Stimulated activated naive CD8-positive, alpha-beta T cell treated with anti-CD3 and anti-CD28 coated beads, Interleukin-15, Interleukin-2, amounts not matched to agents 100 ng/mL and 50 ng/mL, for 24 hours (primary cell): Measurements from ENCODE around the gene CYFIP2.

Experiments
- H3K27ac Mint-ChIP-seq: one replicate; pipeline ENCODE4 v1.8.0; 2021; ENCODE audit warnings: mild to moderate bottlenecking, mixed read lengths
- H3K27me3 Mint-ChIP-seq: one replicate; pipeline ENCODE4 v1.8.0; 2021; ENCODE audit warnings: mixed read lengths
- H3K36me3 Mint-ChIP-seq: one replicate; pipeline ENCODE4 v1.8.0; 2021; ENCODE audit warnings: low read depth, mixed read lengths
- H3K4me1 Mint-ChIP-seq: one replicate; pipeline ENCODE4 v1.8.0; 2021; ENCODE audit warnings: low read depth, mixed read lengths
- H3K4me3 Mint-ChIP-seq: one replicate; pipeline ENCODE4 v1.8.0; 2021; ENCODE audit warnings: mild to moderate bottlenecking, mixed read lengths
- H3K9me3 Mint-ChIP-seq: one replicate; pipeline ENCODE4 v1.8.0; 2021; ENCODE audit warnings: mixed read lengths

Gene CYFIP2

GRCh38 chr5:157270771-157271170 lies 4.8 kb downstream of the CYFIP2 start:
- Mint-ChIP-seq H3K27me3 (no peaks in the 10 kb centered on the region), H3K4me1 (peaks cover 89% of the 10 kb centered on the region), H3K4me3 (peak overlapping the region; percentile 79), H3K9me3 (no peaks in the 10 kb centered on the region), H3K36me3 (peaks cover 48% of the 10 kb centered on the region), H3K27ac (peak overlapping the region; percentile 96)

DNA sequence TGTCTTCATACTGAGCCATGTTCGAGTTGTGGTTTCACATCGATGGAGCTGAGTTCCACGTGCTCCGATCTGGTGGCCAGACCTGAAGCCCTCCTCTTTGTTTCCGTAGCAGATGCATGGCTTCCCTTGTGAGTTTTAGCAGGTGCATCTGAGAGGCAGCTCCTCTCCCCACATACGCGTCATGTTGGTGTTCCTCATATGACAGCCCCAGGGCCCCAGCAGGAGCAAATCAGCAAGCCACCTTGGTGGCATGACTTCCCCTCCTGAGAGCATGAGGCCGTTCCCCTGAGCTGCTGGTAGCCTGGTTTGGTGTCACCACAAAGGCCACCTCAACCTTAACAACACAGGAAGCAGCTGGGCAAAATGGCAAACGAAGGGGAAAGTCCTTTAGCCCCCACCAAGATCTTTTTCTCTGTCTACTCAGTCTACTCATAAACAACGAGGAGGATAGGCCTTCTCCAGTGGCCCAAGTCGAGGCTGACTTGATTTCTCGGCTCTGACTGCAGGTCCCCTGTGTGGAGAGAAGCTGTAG lies 5.9 kb downstream of the CYFIP2 start:
- peak overlapping the region; percentile 96 for H3K27ac Mint-ChIP-seq
- no peaks in the 10 kb centered on the region for H3K27me3 Mint-ChIP-seq
- H3K9me3 Mint-ChIP-seq: no peaks in the 10 kb centered on the region
- H3K36me3 Mint-ChIP-seq: peaks cover 47% of the 10 kb centered on the region
- H3K4me3 Mint-ChIP-seq: peak overlapping the region; percentile 79
- H3K4me1 Mint-ChIP-seq: peaks cover 95% of the 10 kb centered on the region

DNA sequence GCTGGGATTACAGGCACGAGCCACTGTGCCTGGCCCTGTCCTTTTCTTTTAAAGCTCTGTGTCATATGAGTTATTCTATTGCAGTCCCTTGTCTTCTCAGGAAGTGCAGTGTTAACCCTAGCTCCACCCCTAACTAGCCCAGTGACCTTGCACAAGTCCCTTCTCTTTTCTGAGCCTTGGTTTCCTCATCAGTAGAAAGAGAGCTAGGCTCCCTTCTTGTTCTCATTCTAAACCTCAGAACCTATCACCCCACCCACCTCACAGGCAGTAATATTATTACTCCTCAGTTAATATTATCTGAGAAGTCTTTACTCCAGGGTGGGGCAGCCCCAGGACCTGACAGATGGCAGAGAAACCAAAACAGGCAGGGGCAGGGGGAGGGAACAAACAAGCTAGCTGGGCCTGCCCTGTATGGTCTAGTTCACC lies 7.2 kb downstream of the CYFIP2 start:
- Mint-ChIP-seq H3K9me3 (no peaks in the 10 kb centered on the region), H3K4me1 (peaks cover 94% of the 10 kb centered on the region), H3K27me3 (no peaks in the 10 kb centered on the region), H3K36me3 (peaks cover 41% of the 10 kb centered on the region), H3K4me3 (peak overlapping the region; percentile 78), H3K27ac (peak overlapping the region; percentile 96)

DNA sequence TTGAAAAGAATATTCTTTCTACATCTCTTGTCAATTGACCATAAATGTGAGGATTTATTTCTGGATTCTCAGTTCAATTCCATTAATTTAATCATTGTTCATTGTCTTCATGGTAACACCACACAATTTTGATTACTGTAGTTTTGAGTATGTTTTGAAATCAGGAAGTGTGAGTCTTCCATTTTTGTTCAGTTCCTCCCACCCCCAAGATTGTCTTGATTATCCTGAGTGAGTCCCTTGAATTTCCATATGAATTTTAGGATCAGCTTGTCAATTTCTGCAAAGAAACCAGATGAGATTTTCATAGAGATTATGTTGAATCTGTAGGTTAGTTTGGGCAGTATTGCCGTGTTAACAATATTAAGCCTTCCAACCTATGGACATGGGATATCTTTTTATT lies 9.5 kb downstream of the CYFIP2 start:
- Mint-ChIP-seq H3K27ac (peak overlapping the region; percentile 68), H3K9me3 (no peaks in the 10 kb centered on the region), H3K4me1 (peaks cover 94% of the 10 kb centered on the region), H3K4me3 (peak overlapping the region; percentile 25), H3K27me3 (no peaks in the 10 kb centered on the region), H3K36me3 (peaks cover 39% of the 10 kb centered on the region)

GRCh38 chr5:157278319-157279037 lies 12.6 kb downstream of the CYFIP2 start:
- no peak overlapping the region for H3K4me3 Mint-ChIP-seq
- H3K27me3 Mint-ChIP-seq: no peaks in the 10 kb centered on the region
- peaks cover 41% of the 10 kb centered on the region for H3K36me3 Mint-ChIP-seq
- H3K27ac Mint-ChIP-seq: peak overlapping the region; percentile 54
- peaks cover 94% of the 10 kb centered on the region for H3K4me1 Mint-ChIP-seq
- peaks cover 9% of the 10 kb centered on the region for H3K9me3 Mint-ChIP-seq

- Mint-ChIP-seq H3K4me3 (peak overlapping the region; percentile 46), H3K9me3 (peaks cover 9% of the 10 kb centered on the region), H3K36me3 (peaks cover 43% of the 10 kb centered on the region), H3K27ac (peak overlapping the region; percentile 93), H3K4me1 (peaks cover 94% of the 10 kb centered on the region), H3K27me3 (no peaks in the 10 kb centered on the region)
Measured at GRCh38 chr5:157279605-157280239, 13.8 kb downstream of the CYFIP2 start.

GRCh38 chr5:157280927-157281326 lies 15.0 kb downstream of the CYFIP2 start:
- Mint-ChIP-seq H3K9me3 (peaks cover 9% of the 10 kb centered on the region), H3K36me3 (peaks cover 52% of the 10 kb centered on the region), H3K27me3 (no peaks in the 10 kb centered on the region), H3K27ac (peak overlapping the region; percentile 86), H3K4me3 (peak overlapping the region; percentile 22), H3K4me1 (peaks cover 98% of the 10 kb centered on the region)

DNA sequence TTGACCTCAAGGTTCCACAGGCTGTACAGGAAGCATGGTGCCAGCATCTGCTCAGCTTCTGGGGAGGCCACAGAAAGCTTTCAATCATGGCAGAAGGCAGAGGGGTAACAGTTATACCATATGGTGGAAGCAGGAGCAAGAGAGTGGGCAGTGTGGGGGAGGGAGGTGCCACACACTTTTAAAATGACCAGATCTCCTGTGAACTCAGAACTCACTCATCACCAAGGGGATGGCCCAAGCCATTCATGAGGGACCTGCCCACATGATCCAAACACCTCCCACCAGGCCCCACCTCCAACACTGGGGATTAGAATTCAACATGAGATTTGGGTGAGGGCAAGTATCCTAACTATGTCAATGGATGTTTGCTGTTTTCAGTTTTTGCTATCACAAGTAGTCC lies 16.2 kb downstream of the CYFIP2 start:
- Mint-ChIP-seq H3K27me3 (no peaks in the 10 kb centered on the region), H3K4me1 (peaks cover 92% of the 10 kb centered on the region), H3K36me3 (peaks cover 58% of the 10 kb centered on the region), H3K4me3 (no peak overlapping the region), H3K27ac (peak overlapping the region; percentile 86), H3K9me3 (peaks cover 9% of the 10 kb centered on the region)

GRCh38 chr5:157283434-157283833 lies 17.5 kb downstream of the CYFIP2 start:
- H3K27ac Mint-ChIP-seq: peak overlapping the region; percentile 86
- H3K36me3 Mint-ChIP-seq: peaks cover 64% of the 10 kb centered on the region
- H3K4me1 Mint-ChIP-seq: peaks cover 93% of the 10 kb centered on the region
- H3K4me3 Mint-ChIP-seq: peak overlapping the region; percentile 20
- H3K9me3 Mint-ChIP-seq: peaks cover 9% of the 10 kb centered on the region
- no peaks in the 10 kb centered on the region for H3K27me3 Mint-ChIP-seq

GRCh38 chr5:157284458-157285212 lies 18.7 kb downstream of the CYFIP2 start:
- Mint-ChIP-seq H3K4me3 (no peak overlapping the region), H3K9me3 (peaks cover 9% of the 10 kb centered on the region), H3K36me3 (peaks cover 68% of the 10 kb centered on the region), H3K4me1 (peaks cover 93% of the 10 kb centered on the region), H3K27ac (peak overlapping the region; percentile 57), H3K27me3 (no peaks in the 10 kb centered on the region)

GRCh38 chr5:157285310-157286035 lies 19.6 kb downstream of the CYFIP2 start:
- no peaks in the 10 kb centered on the region for H3K27me3 Mint-ChIP-seq
- peaks cover 9% of the 10 kb centered on the region for H3K9me3 Mint-ChIP-seq
- no peak overlapping the region for H3K4me3 Mint-ChIP-seq
- H3K4me1 Mint-ChIP-seq: peaks cover 93% of the 10 kb centered on the region
- H3K27ac Mint-ChIP-seq: peak overlapping the region; percentile 34
- H3K36me3 Mint-ChIP-seq: peaks cover 72% of the 10 kb centered on the region

DNA sequence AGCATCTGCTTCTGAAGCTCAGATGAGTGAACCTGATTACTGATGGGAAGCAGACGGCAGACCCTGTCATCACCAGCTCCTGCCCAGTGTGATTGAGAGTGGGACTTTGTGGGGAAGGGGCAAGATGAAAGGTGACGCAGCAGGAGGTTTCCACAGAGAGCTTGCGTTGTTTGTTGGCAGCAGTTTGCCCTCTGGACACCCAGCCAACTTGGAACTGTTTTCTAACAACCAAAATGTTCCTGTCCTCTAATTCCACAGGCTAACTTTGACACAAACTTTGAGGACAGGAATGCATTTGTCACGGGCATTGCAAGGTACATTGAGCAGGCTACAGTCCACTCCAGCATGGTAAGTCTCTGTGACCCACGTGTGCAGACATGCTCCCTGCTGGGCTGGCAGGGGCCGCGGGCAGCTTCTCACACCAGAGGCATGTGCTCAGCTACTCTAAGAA lies 20.9 kb downstream of the CYFIP2 start:
- Mint-ChIP-seq H3K4me3 (no peak overlapping the region), H3K27ac (peak overlapping the region; percentile 23), H3K36me3 (peaks cover 76% of the 10 kb centered on the region), H3K9me3 (peaks cover 5% of the 10 kb centered on the region), H3K27me3 (no peaks in the 10 kb centered on the region), H3K4me1 (peaks cover 93% of the 10 kb centered on the region)

DNA sequence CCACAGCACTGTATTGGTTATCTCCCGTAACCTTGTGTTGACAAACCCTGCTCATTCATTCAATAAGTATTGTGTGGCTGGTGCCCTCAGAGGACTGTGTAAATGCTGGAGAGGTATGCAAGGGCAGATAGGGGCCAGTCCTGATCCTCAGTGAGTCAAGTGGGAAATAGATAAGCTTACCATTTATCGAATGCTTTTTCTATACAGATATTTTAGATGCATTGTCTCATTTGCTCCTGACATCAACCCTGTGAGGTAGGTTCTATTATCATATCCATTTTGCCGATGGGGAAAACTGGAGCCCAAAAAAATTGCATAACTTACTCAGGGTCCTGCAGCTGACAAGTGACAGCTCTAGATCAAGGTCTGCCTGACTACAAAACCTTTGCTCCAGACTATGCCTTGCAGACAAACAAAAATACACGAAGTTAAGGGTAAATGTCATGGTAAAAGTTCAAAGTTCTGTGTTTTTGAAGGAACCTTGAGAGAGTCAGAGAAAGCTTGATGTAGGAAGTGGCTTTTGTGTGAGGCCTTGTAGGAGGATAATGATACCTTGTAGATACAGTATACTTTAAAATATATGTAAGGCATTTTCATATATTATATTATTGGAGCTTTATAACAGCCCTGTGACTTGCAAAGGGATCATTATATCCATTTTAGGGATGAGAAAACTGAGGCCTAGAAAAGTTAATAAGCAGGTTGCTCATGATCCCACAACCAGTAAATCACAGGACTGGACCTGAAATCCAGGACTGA lies 22.7 kb downstream of the CYFIP2 start:
- Mint-ChIP-seq H3K4me3 (no peak overlapping the region), H3K9me3 (no peaks in the 10 kb centered on the region), H3K4me1 (peaks cover 91% of the 10 kb centered on the region), H3K36me3 (peaks cover 83% of the 10 kb centered on the region), H3K27me3 (no peaks in the 10 kb centered on the region), H3K27ac (peak overlapping the region; percentile 65)
